IMR-90 (cell line): ENCODE data around the gene OPRL1. TPM values are rescaled to one million over a fixed set of nuclear protein-coding genes. Genes with fewer than 3 reads are reported as not detected.

Source experiments
- ATAC-seq: fragments of 200-7000 bp; cut with Tn5 transposase; 2 replicates; pipeline ENCODE4 v1.9.1; 2020; ENCODE audit warnings: low read depth, mild to moderate bottlenecking, moderate library complexity
- BruUV-seq: library from RNA; stranded (reverse); fragments of 400-500 nt; replicated peaks from 2 replicates; lab custom pipeline; 2021; lab: Mats Ljungman, UMichigan
- CTCF ChIA-PET: fragments of 300-600 bp; formaldehyde crosslinking; extraction: SDS; loops from one replicate; lab custom pipeline; 2021; ENCODE audit warnings: antibody characterized with exemption; lab: Yijun Ruan, JAX
- POLR2A ChIA-PET: fragments of 300-600 bp; sonication (Branson Sonifier 250); formaldehyde crosslinking; loops from one replicate; lab custom pipeline; 2022; ENCODE audit warnings: antibody characterized with exemption; ENCODE audit not compliant: unreplicated experiment; lab: Charles Lee
- DNase-seq: peaks from one replicate; pipeline ENCODE4 v3.0.0; 2013
- H2AFZ ChIP-seq: replicated peaks from 2 replicates; pipeline ENCODE3; 2013; ENCODE audit warnings: low read length, mild to moderate bottlenecking; ENCODE audit not compliant: poor library complexity
- H2AK5ac ChIP-seq: 2 replicates; pipeline ENCODE4 v1.6.1; 2013; ENCODE audit warnings: low read depth, low read length, inconsistent platforms
- H2AK9ac ChIP-seq: replicated peaks from 2 replicates; pipeline ENCODE3; 2013; ENCODE audit warnings: mild to moderate bottlenecking, low read depth, low read length, moderate library complexity; ENCODE audit not compliant: poor library complexity
- H2BK120ac ChIP-seq: 2 replicates; pipeline ENCODE4 v1.6.1; 2013; ENCODE audit warnings: low read depth, low read length, inconsistent platforms
- H2BK15ac ChIP-seq: 3 replicates; pipeline ENCODE4 v1.6.1; 2013; ENCODE audit warnings: low read depth, low read length, inconsistent platforms
- H2BK20ac ChIP-seq: 2 replicates; pipeline ENCODE4 v1.6.1; 2013; ENCODE audit warnings: low read depth, mild to moderate bottlenecking, inconsistent platforms, low read length, moderate library complexity
- H2BK5ac ChIP-seq: 2 replicates; pipeline ENCODE4 v1.6.1; 2013; ENCODE audit warnings: mild to moderate bottlenecking, low read depth, low read length, inconsistent platforms; ENCODE audit not compliant: poor library complexity, severe bottlenecking
- H3K14ac ChIP-seq: replicated peaks from 2 replicates; pipeline ENCODE4 v1.6.1; 2013; ENCODE audit warnings: low read depth, low read length, inconsistent platforms
- H3K18ac ChIP-seq: 2 replicates; pipeline ENCODE4 v1.6.1; 2013; ENCODE audit warnings: low read depth, low read length, control low read depth
- H3K23ac ChIP-seq: 2 replicates; pipeline ENCODE4 v1.6.1; 2013; ENCODE audit warnings: low read depth, low read length, inconsistent platforms
- H3K27ac ChIP-seq: 2 replicates; pipeline ENCODE4 v1.5.1; 2013; ENCODE audit warnings: mild to moderate bottlenecking, control low read depth, low read length; ENCODE audit not compliant: insufficient read depth
- H3K27me3 ChIP-seq: 2 replicates; pipeline ENCODE4 v1.6.1; 2013; ENCODE audit warnings: low read length; ENCODE audit not compliant: control insufficient read depth, insufficient read depth
- H3K36me3 ChIP-seq: 2 replicates; pipeline ENCODE4 v1.6.1; 2013; ENCODE audit warnings: low read length, mixed read lengths; ENCODE audit not compliant: control insufficient read depth, insufficient read depth
- H3K4ac ChIP-seq: 2 replicates; pipeline ENCODE4 v1.6.1; 2013; ENCODE audit warnings: low read depth, low read length, inconsistent platforms
- H3K4me1 ChIP-seq: 2 replicates; pipeline ENCODE4 v1.6.1; 2013; ENCODE audit warnings: low read length, mixed read lengths; ENCODE audit not compliant: control insufficient read depth, insufficient read depth
- H3K4me2 ChIP-seq: 2 replicates; pipeline ENCODE4 v1.6.1; 2013; ENCODE audit warnings: low read depth, mild to moderate bottlenecking, control low read depth, low read length, moderate library complexity
- H3K4me3 ChIP-seq: 2 replicates; pipeline ENCODE4 v1.5.1; 2013; ENCODE audit warnings: low read depth, mild to moderate bottlenecking, control low read depth, low read length, moderate library complexity; ENCODE audit not compliant: insufficient read depth
- H3K56ac ChIP-seq: 2 replicates; pipeline ENCODE4 v1.6.1; 2013; ENCODE audit warnings: low read length, inconsistent platforms; ENCODE audit not compliant: insufficient read depth; ENCODE audit errors: extremely low read depth
- H3K79me1 ChIP-seq, 2 experiments: 2 replicates each; pipeline ENCODE4 v1.6.1; 2013; ENCODE audit warnings: low read length in 2 of 2, inconsistent platforms in 1 of 2, low read depth in 1 of 2
- H3K9ac ChIP-seq: 2 replicates; pipeline ENCODE4 v1.6.1; 2013; ENCODE audit warnings: low read depth, low read length, control low read depth
- H3K9me1 ChIP-seq: 2 replicates; pipeline ENCODE4 v1.6.1; 2013; ENCODE audit warnings: low read length, inconsistent platforms; ENCODE audit not compliant: insufficient read depth
- H3K9me3 ChIP-seq: 2 replicates; pipeline ENCODE4 v1.6.1; 2013; ENCODE audit warnings: low read length; ENCODE audit not compliant: control insufficient read depth, insufficient read depth
- H4K20me1 ChIP-seq: 2 replicates; pipeline ENCODE4 v1.6.1; 2013; ENCODE audit warnings: low read length, inconsistent platforms; ENCODE audit not compliant: insufficient read depth
- H4K5ac ChIP-seq: 2 replicates; pipeline ENCODE4 v1.6.1; 2013; ENCODE audit warnings: mild to moderate bottlenecking, low read depth, low read length, control low read depth
- H4K8ac ChIP-seq, 2 experiments: 2 replicates each; pipeline ENCODE4 v1.6.1; 2013; ENCODE audit warnings: low read depth in 2 of 2, low read length in 2 of 2, control low read depth in 1 of 2, inconsistent platforms in 1 of 2
- H4K91ac ChIP-seq: 2 replicates; pipeline ENCODE4 v1.6.1; 2013; ENCODE audit warnings: low read depth, low read length, inconsistent platforms; ENCODE audit not compliant: insufficient read depth
- RCOR1 ChIP-seq: IDR thresholded peaks from 2 replicates; pipeline ENCODE4 v1.6.1; 2012; ENCODE audit warnings: mild to moderate bottlenecking, low read length, improper control_type of control experiment; ENCODE audit not compliant: insufficient replicate concordance
- WGBS, 2 experiments: methylation state at CpG; one replicate each; pipeline versions ENCODE4 v1.1.5 to v1.1.7; 2013; ENCODE audit warnings: missing lambda C conversion rate in 2 of 2; ENCODE audit not compliant: insufficient read length in 1 of 2; ENCODE audit errors: extremely low coverage in 2 of 2; 5-methylcytosine and 5-hydroxymethylcytosine counted together
- dilution Hi-C: fragments of 300-500 bp; cut with HindIII; formaldehyde crosslinking; loops from one replicate; pipeline ENCODE4 v1.14.3; 2018; ENCODE audit warnings: low sequenced_read_pairs; ENCODE audit not compliant: unreplicated experiment
- in situ Hi-C: fragments of 300-500 bp; cut with MboI; formaldehyde crosslinking; loops from 3 replicates; pipeline ENCODE4 v1.14.3; 2019; ENCODE audit warnings: low sequenced_read_pairs, inconsistent platforms, mixed read lengths
- intact Hi-C: fragments of 100-400 bp; cut with micrococcal nuclease; formaldehyde crosslinking; loops from 2 replicates; pipeline ENCODE4 v1.10.0; 2022
- polyA plus RNA-seq, 3 experiments: library from polyadenylated mRNA; depleted of rRNA; stranded (reverse); fragments of >200 nt; gene quantifications; 2 replicates each; pipeline ENCODE4 v1.2.3, GENCODE V29; 2012; ENCODE audit warnings: low replicate concordance in 1 of 3
- total RNA-seq: library from RNA; depleted of rRNA; stranded (reverse); fragments of >200 nt; gene quantifications from 2 replicates; pipeline ENCODE4 v1.2.3, GENCODE V29; 2012

OPRL1 gene
- total and polyA plus RNA-seq, 2 of the 4 experiments (the other 2 are of a cell fraction): 0.36 to 1.2 TPM

- no peak overlapping the region for H2BK5ac ChIP-seq
- no peak overlapping the region for H4K5ac ChIP-seq
- no peak overlapping the region for H3K4me3 ChIP-seq
- no peak overlapping the region for H3K9ac ChIP-seq
- no peak overlapping the region for H3K4ac ChIP-seq
- TF ChIP-seq RCOR1: no peak
- no peaks in the 10 kb centered on the region for H3K9me1 ChIP-seq
- no peak overlapping the region for H2BK120ac ChIP-seq
- H2BK15ac ChIP-seq: no peak overlapping the region
- ChIA-PET CTCF (interaction anchor here (1.2 kb wide), 1 partner anchor 25 kb away, joined by 3 read pairs; no protein-coding TSS in a partner anchor), POLR2A (no interaction called here)
- H2BK20ac ChIP-seq: no peak overlapping the region
- dilution Hi-C loops: no loop called here
- peaks cover 39% of the 10 kb centered on the region for H3K27me3 ChIP-seq
- H3K27ac ChIP-seq: no peak overlapping the region
- H3K23ac ChIP-seq: no peak overlapping the region
- H3K4me1 ChIP-seq: no peaks in the 10 kb centered on the region
- H3K9me3 ChIP-seq: no peaks in the 10 kb centered on the region
- H3K18ac ChIP-seq: no peak overlapping the region
- WGBS, 2 experiments: 63% methylated on average over 6 of the region's 26 CpGs; no CpG with 5 or more reads in 1 of the 2 experiments
- ATAC-seq (no peak), DNase-seq (no peak)
- intact Hi-C loops: no loop called here
- no peak overlapping the region for H4K8ac ChIP-seq
- H3K56ac ChIP-seq: no peak overlapping the region
- no peak overlapping the region for H3K14ac ChIP-seq
- H3K36me3 ChIP-seq: no peaks in the 10 kb centered on the region
- H2AK5ac ChIP-seq: no peak overlapping the region
- no peaks in the 10 kb centered on the region for H4K20me1 ChIP-seq
- no TSS peak for BruUV-seq
- no peak overlapping the region for H2AFZ ChIP-seq
- H4K91ac ChIP-seq: no peak overlapping the region
- no peak overlapping the region for H2AK9ac ChIP-seq
- H3K79me1 ChIP-seq: no peaks in the 10 kb centered on the region
- in situ Hi-C loops: no loop called here
- no peak overlapping the region for H3K4me2 ChIP-seq
Measured at GRCh38 chr20:64108731-64109681, 29.1 kb downstream of the OPRL1 start.
